HEK293T (cell line): ENCODE results near the gene VWC2L.

ENCODE experiments used
- ARNT ChIP-seq: fragments of 450-650 bp; IDR thresholded peaks from 2 replicates; pipeline ENCODE4 v1.6.1; 2017; ENCODE audit warnings: mild to moderate bottlenecking
- BHLHE40 ChIP-seq: fragments of 450-650 bp; IDR thresholded peaks from 2 replicates; pipeline ENCODE4 v1.6.1; 2016; ENCODE audit warnings: mild to moderate bottlenecking, moderate library complexity, borderline replicate concordance
- CTBP1 ChIP-seq: fragments of 450-650 bp; IDR thresholded peaks from 2 replicates; pipeline ENCODE4 v1.6.1; 2016; ENCODE audit warnings: borderline replicate concordance
- FOXA1 ChIP-seq: fragments of 450-650 bp; IDR thresholded peaks from 2 replicates; pipeline ENCODE4 v1.6.1; 2016; ENCODE audit warnings: mild to moderate bottlenecking
- FOXK2 ChIP-seq: fragments of 450-650 bp; IDR thresholded peaks from 2 replicates; pipeline ENCODE4 v1.6.1; 2016; ENCODE audit warnings: mild to moderate bottlenecking
- FOXM1 ChIP-seq: fragments of 450-650 bp; IDR thresholded peaks from 2 replicates; pipeline ENCODE4 v1.6.1; 2017; ENCODE audit warnings: mild to moderate bottlenecking, borderline replicate concordance
- HDGF ChIP-seq: fragments of 450-650 bp; IDR thresholded peaks from 2 replicates; pipeline ENCODE4 v1.6.1; 2017; ENCODE audit warnings: antibody characterized with exemption, borderline replicate concordance
- NFRKB ChIP-seq: fragments of 450-650 bp; IDR thresholded peaks from 2 replicates; pipeline ENCODE4 v1.6.1; 2016; ENCODE audit warnings: mild to moderate bottlenecking, moderate library complexity
- SP1 ChIP-seq: fragments of 450-650 bp; IDR thresholded peaks from 2 replicates; pipeline ENCODE4 v1.6.1; 2017
- SUZ12 ChIP-seq: fragments of 450-650 bp; IDR thresholded peaks from 2 replicates; pipeline ENCODE4 v1.6.1; 2016; ENCODE audit warnings: mild to moderate bottlenecking
- TARDBP ChIP-seq: fragments of 450-650 bp; IDR thresholded peaks from 2 replicates; pipeline ENCODE4 v1.6.1; 2016
- ZNF384 ChIP-seq: fragments of 450-650 bp; IDR thresholded peaks from 2 replicates; pipeline ENCODE4 v1.6.1; 2016
- TF ChIP-seq, protein P1 (sequence below): fragments of 450-650 bp; IDR thresholded peaks from 2 replicates; pipeline ENCODE4 v1.6.1; 2016

DNA sequence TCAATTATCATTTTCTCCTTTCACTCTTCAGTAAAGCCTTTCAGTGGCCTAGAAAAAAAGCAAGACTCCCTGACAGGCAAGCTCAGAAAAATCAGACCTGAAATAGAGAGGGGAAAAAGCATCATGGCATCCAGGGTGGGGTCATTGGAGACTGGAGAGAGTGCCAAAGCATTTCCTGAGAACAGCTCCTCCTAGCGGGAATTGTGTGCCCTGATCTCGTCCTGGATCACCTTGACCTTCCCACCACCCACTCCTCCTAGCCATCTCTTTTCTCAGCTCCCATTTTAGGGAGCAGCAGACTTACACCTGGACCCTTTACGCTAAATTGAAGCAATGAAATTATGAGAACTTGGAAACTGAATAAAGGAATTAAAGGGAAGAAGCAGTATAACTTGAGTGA, 176.6 kb downstream of the VWC2L start:
- TF ChIP-seq TARDBP (no peak), CTBP1 (no peak), NFRKB (no peak), BHLHE40 (no peak), FOXM1 (no peak), FOXK2 (no peak), SP1 (no peak), HDGF (no peak), ZNF384 (no peak), ARNT (no peak), FOXA1 (no peak), SUZ12 (no peak)
- TF ChIP-seq, protein P1, sequence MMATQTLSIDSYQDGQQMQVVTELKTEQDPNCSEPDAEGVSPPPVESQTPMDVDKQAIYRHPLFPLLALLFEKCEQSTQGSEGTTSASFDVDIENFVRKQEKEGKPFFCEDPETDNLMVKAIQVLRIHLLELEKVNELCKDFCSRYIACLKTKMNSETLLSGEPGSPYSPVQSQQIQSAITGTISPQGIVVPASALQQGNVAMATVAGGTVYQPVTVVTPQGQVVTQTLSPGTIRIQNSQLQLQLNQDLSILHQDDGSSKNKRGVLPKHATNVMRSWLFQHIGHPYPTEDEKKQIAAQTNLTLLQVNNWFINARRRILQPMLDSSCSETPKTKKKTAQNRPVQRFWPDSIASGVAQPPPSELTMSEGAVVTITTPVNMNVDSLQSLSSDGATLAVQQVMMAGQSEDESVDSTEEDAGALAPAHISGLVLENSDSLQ = no peak
